HuH-7 (cell line): ENCODE measurements around the gene MAT2B.
A peak's percentile ranks its signal among the peaks of the same experiment; 100 is the strongest.

ENCODE experiments used
- DNase-seq: peaks from one replicate; pipeline ENCODE4 v3.0.0; 2011; ENCODE audit warnings: low spot score

The MAT2B gene

DNA sequence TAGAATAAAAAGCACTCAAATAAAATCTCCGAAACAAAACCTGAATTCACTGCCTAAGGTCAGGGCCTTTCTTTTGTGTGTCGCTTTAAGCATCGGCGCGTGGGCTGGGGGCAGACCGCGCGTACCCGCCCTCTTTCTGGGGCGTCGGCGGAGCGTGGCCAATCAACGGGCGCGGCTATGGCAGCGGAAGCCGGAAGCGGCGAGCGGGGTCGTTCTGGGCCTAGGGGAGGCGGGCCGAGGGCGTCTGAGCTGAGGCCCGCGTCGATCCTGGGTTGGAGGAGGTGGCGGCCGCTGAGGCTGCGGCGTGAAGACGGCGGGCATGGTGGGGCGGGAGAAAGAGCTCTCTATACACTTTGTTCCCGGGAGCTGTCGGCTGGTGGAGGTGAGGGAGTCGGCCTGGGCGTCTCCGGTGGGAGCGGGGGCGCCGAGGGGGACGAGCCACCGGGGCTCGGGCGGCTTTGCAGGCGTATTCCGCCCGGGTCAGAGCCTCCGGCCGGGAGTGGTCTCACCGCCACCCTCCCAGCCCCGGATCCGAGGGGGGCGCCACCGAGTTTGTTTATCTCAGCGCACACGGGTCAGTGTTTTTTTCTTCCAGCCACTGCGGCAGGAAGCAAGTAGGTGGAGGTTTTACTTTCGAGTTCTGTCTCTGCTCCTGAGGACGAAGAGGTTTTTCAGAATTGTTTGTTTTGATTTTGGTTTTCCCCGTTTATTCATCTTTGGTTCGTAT lies at the start of gene MAT2B:
Gene MAT2B, plus strand, starts transcription at position 252 of the 727 bp plus-strand sequence. Its CDS starts 68 bp downstream, at position 320.
- peak; percentile 78 for DNase-seq

DNA sequence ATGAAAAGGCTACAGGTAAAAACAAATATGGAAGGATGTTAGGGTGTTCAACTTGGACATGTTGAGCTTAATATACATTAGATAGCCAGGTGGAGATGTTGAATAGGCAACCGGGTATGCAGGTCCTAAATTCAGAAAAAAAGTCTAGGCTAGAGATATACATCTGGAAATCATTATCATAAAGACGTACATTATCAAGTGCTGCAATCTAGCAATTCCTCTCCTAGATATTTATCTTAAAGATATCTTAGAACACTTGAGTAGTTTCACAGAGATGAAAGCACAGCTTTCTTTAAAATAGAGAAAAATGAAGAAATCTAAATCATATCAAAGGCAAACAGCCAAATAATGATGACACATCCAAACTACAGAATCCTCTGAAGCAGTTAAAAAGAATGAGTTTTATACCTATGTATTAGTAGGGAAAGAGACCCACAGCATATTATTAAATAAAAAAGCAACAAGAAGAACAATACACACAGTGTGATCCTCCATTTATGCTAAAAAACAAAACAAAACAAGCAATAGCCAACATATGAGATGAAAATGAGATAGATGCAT lies 49.3 kb upstream of the MAT2B start:
- DNase-seq: no peak

DNA sequence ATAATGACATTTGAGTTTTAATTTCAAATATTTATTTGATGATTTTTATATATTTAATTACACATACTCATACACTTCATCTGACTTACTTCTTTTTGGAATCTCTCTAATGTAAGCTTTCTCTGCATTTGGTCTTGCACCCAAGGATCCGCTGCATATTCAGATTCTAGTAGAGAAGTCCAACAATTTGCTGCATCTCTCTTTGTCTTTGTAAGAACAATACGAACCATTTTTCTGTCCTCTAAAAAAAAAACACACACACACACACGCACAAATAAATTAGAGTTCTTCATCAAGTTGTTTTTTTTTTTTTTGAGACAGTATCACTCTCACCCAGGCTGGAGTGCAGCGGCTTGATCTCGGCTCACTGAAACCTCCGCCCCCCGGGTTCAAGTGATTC lies 48.6 kb upstream of the MAT2B start:
- no peak for DNase-seq

DNA sequence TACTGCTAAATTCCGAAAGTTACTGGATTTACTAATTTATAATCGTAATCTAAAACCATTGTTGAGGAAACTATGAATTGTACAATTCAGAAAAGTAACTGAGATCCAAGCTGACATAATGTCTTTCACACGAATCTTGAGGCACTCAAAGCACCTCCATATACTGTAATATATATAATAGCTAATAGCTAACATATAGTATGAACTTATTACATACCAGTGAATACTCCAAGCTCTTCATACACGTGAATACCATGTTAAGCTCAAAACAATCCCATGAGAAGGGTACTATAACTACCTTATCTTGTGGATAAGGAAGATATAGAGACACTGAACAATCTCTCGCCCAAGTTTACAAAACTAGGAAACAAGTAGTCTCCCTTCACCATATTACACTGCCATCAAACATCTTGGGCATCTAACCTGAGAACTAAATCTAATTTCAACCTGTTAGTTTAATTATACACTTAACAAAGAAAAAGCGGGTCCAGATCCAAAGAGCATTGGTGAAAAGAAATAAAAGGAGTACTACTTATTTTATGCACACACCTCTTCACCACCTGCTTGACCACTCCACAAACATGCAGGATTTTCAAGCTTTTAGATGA lies 46.5 kb upstream of the MAT2B start:
- DNase-seq: no peak

DNA sequence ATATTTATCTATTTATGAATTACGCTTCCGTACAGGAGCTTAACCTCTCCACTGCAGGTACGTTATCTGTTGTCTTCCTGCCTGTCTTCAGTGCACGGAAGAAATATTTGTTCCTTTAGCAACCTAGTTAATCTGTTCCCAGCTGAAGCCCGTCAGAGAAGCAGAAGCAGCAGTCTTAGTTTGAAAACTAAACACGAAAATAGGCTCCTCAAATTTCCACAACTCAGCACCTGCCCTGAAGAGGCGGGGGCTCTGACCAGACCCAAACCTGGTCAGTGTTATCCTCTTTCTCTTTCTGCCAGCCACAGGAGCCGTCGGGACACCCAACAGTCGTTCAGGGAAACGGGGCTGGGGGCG lies 46.0 kb upstream of the MAT2B start:
- DNase-seq: no peak

DNA sequence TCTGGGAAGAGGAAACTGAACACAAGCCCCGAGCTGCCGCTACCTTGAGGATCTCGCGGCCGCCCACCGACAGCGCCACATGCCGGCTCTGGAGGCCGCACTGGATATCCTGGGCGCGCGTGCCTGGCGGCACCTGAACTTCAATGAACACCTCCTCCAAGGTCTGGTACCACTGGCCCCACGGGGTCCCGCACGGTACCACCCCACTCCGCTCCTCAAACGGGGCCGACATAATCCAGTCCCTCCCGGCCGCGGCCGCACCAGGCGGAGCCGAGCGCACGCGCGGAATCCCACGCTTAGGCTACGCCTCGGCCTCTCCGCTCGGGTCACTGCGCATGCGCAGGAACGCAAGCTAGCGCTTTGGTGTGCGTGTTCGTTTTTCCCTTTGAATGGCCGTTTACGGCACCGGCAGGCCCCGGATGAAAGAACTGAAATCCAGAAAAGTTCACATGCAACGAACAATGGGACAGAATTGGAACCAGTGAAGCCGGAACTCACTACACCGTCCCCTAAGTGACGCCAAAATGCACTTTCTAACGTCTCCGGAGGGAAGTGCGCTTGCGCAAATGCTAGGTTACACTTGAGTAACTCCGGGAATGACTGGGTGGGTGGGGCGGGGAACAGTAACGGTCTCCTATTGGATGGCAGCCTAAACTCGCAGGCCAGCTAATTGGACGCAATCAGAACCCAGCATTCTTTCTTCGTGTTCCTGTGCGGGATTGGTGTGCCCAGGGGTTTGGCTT lies 45.4 kb upstream of the MAT2B start, which contains the start of gene NUDCD2:
Gene NUDCD2, minus strand, starts transcription at position 284 of the 743 bp plus-strand sequence. Its CDS starts 52 bp downstream, at position 232.
- DNase-seq: peak; percentile 78

DNA sequence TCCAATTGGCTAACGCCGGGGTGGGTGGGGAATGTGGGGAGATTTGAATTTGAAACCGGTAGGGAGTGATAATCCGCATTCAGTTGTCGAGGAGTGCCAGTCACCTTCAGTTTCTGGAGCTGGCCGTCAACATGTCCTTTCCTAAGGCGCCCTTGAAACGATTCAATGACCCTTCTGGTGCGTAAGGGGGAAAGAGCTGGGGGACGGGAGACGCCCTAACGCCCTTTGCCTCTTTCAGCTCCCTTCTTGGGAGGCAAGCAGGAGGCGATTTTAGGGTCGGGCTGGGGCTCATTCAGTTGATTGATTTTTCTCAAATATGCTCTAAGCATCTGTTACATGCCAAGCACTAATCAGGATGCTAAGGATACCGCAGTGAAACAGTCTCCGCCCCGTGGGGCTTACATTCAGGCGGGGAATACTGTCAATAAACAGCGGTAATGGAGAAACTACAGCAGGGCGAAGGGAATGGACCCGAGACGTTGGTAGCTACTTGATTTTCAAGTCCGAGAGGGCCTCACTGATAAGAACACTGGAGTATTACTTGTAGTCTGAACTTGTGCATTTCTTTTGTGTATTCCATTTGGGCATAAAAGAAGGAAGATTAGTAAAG lies 44.8 kb upstream of the MAT2B start, which contains the start of gene HMMR:
Gene HMMR, plus strand, starts transcription at position 71 of the 610 bp plus-strand sequence. Its CDS starts 61 bp downstream, at position 132.
- DNase-seq: no peak

DNA sequence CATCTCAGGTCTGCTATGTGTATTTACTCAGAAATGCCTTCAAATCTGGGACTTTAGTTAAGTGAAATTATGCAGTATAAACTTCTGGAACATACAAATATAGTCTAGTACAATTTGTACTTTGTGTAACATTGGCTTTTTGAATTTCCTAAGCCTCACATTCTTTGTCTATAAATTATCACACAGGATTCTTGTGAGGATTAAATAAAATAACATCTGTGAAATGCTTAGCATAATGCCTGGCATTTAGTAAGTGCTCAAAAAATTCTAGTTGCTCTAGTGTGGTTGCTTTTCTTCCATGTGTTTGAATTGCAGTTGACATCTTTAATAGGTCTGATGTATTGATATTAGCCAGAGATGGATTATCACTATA lies 42.4 kb upstream of the MAT2B start:
- DNase-seq: no peak

DNA sequence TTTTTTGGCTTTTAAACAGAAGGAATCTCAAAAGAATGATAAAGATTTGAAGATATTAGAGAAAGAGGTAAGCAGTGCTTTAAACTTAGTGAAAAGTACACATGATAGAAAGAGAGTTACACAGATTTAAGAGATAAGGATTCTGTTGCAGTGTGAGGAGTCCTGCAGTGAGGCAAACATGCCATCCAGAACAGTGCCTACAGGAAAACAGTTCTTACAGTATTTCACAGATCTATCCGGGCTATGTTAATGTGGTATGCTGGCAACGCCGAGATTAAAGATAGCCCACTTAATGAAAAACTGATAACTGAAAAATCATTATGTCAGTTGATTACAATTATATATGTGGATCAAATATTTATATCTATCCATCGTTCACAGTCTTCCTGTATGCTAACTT lies 37.7 kb upstream of the MAT2B start:
- DNase-seq: no peak

DNA sequence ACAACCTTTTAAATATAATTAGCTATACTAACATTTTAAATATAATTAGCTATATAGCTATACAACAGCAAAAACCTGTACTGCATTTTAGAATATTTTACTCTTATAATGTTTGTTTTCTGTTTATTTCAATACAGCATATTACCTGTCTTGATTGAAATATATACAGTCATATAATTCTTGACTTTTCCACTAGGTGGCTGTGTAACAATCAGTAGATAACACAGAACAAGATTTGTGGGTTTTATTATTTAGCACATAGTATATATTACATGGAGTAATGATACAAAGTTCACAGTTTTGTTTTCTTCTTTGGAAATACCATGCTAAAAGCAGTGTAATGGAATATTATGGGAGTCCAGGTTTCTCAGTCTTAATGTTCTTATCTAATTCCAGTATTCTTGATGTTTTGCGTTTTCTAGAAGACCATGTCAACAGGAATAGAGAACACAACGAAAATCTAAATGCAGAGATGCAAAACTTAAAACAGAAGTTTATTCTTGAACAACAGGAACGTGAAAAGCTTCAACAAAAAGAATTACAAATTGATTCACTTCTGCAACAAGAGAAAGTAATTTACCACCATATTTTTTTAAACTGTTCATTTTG lies 31.7 kb upstream of the MAT2B start:
- DNase-seq: no peak

DNA sequence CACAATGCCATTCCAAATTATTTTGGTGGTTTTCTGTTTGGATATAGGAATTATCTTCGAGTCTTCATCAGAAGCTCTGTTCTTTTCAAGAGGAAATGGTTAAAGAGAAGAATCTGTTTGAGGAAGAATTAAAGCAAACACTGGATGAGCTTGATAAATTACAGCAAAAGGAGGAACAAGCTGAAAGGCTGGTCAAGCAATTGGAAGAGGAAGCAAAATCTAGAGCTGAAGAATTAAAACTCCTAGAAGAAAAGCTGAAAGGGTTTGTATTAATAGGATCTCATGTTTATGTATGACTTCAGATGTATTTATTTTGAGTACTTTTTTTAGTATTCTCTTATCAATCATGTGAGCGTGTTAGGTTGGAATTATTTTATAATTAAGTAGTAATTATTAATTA lies 30.0 kb upstream of the MAT2B start:
- no peak for DNase-seq

DNA sequence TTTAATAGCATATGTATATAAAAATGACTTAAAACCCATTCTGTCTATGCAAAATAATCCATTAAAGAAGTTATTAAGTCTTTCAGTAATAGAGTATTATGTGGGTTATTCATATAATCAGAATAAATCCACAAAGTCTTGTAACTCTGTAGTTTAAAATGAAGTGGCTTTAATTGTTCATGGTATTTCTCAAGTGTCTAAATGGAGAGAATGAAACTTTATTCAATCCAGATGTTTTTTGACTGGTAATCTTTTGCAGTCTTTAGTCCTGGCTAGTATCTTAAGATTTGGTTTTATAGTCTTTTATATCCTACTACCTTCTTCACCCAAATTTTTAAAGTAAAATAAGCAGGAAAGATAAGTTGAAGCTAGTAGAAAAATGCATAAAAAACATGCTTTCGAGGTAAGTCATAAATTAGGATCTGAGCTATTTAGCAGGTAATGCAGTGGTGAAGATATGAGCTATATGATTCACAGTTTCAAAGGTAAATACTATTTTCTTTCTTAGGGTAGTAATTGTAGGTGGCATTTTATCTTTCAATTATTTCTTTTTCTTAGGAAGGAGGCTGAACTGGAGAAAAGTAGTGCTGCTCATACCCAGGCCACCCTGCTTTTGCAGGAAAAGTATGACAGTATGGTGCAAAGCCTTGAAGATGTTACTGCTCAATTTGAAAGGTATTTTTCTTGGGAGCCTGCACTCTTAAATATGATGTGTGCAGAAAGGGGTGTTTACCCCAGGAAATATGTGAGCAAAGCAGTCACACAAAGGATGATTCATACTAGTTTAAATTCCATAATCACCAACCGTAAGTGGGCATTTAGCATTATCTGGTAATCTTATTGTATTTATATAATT lies 27.1 kb upstream of the MAT2B start:
- no peak for DNase-seq

DNA sequence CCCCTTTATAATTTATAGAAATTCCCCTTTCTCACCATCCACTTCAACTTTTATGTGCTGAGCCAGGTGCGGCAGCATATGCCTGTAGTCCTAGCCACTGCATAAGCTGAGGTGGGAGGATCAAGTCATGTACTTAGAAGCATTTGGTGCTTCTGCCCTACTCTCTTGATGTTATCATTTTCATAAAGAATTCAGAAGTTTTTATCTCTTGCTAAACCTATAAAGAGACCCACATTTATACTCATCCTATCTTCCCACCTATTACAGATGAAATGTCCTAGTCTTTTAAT lies 26.5 kb upstream of the MAT2B start:
- no peak for DNase-seq

DNA sequence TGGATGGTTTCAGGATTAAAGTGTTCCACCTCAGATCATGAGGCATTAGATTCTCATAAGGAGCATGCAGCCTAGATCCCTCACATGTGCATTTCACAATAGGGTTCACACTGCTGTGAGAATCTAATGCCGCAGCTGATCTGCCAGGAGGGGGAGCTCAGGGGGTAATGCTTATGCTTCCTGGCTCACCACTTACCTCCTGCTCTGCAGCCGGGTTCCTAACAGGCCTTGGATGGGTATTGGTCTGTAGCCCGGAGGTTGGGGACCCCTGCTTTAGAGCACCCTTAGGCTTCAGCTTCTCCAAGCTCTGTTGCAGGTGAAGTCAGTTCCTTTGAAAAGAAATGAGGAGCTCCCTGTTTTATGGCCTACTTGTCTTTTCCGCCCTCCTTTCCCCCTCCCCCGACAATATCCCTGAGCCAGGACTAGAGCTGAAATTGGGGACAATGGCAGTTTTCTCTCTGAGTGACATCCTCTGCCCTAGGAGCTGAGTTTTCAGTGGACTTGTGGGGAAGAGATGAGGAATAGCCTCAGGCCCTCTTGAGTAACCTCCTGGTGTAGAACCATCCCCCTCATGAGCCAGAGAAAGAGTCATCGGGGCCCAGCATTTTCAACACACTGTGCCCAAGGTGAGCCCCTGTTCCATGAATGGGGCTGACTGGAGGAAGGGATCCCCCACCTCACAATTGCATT lies 16.2 kb upstream of the MAT2B start:
- DNase-seq: no peak

DNA sequence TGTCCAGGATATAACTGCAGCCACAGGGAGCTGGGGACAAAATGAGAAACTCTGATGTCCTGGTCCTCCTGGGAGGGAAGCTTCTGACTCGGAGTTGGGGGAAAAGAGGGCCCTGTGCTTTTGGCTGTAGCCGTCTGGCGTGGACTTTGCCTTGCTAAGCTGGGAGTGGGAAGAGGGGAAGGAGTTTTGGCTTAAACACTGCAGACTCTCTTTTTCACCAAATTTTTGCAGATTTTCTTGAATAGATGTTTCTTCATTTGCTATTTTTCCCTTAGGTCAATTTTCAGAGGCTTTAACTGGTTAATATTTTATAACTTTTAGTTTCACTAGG lies 15.7 kb upstream of the MAT2B start:
- DNase-seq: no peak

DNA sequence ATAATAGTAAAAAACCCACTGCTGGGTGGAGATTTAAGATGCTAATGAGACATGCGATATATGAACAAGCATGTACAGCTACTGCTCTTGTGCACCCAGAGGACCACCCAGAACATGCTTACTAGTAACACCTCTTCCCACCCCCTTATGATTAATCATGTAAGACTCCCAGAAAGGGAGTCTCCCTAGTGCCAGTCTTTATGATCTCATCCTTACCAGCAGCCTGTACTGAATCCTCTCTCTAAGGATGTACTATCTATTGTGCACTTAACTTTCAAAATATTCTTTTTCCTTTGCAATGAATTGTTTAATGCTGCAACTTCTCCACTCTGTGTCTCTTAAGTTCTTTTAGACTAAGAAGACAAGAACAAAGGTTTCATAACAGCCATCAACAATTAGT lies 9.1 kb upstream of the MAT2B start:
- DNase-seq: no peak

DNA sequence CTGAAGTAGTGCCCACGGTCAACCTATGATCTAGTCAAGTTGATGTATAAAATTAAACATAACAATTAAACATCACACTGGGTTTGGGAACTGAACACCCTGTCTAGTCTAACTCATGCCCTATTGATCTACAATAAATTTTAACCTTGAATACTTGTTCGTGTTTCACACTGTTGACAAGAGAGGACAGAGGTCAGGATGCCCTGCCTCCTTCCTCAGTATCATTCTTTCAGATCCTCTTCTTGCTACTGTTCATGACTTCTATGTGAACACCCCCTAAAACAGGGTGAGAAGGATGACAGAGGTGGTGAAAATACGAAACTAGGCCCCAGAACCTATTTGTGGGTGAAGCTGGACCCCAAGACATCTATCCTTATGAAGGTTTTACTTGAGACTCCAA lies 8.1 kb upstream of the MAT2B start:
- no peak for DNase-seq

DNA sequence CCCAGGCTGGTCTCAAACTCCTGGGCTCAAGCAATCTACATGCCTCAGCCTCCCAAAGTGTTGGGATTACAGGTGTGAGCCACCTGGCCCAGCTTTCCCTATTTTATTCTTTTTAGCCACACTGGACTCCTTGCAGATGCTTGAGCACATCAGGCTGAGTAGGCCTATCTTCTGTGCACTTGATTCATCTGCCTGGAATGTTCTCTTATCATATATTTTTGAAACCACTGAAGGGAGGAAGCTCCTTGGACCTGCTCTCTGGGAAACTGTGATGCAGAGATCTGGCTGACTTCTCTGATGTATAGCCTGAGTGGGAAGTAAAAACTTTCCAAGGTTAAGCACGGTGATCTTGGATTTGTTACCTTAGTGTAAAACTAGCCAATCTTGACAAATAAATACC lies 6.5 kb upstream of the MAT2B start:
- no peak for DNase-seq

DNA sequence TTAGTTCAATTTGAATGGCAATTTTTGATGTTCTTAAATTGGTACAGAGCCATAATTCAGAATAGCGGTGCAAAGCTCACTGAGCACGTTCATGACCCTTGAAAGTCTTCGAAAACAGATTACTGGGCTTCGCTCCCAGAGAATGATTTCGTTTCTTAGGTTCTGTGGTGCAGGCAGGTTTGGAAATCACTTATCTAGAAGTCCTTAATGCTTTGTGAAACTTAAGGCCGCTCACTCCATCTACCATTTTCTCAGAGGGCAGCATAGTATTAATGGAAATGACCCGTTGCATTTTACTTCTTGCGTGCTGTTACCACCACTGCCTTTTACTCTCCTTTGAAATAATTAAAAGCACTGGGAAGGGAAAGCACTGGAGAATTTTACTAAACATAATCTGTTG lies 2.9 kb upstream of the MAT2B start:
- DNase-seq: no peak
